K562 (cell line): ENCODE measurements around the gene ADGRD1. TPM values are rescaled to one million over a fixed set of nuclear protein-coding genes. Genes with fewer than 3 reads are reported as not detected.

ENCODE experiments used
- ATAC-seq: fragments of 200-7000 bp; cut with Tn5 transposase; 3 replicates; pipeline ENCODE4 v1.9.1; 2020; ENCODE audit warnings: moderate library complexity
- BruUV-seq: library from RNA; stranded (reverse); fragments of 400-500 nt; replicated peaks from 2 replicates; lab custom pipeline; 2021; lab: Mats Ljungman, UMichigan
- CTCF ChIA-PET: fragments of 300-600 bp; formaldehyde crosslinking; extraction: SDS; loops from one replicate; lab custom pipeline; 2021; ENCODE audit warnings: low intra/inter-chr PET ratio; lab: Yijun Ruan, JAX
- POLR2A ChIA-PET: fragments of 300-600, 350-650 bp; sonication (Branson Sonifier 250); formaldehyde crosslinking; extraction: SDS; loops from one replicate; lab custom pipeline; 2021; ENCODE audit warnings: antibody characterized with exemption, inconsistent platforms; lab: Yijun Ruan, JAX
- DNase-seq, 4 experiments: peaks; one replicate each; pipeline versions ENCODE4 v3.0.0 to v3.0.0-alpha.2; 2011 to 2018; ENCODE audit warnings: low spot score in 3 of 4, mixed read lengths in 3 of 4; ENCODE audit errors: extremely low read depth in 1 of 4
- FAIRE-seq: peaks from 2 replicates; lab custom pipeline; 2011; peaks lifted over from hg19 to GRCh38; lab: Jason Lieb, UNC
- H2AFZ ChIP-seq: 2 replicates; pipeline ENCODE4 v1.6.0; 2011; ENCODE audit warnings: low read depth, low read length, control low read depth, inconsistent platforms
- H3K27ac ChIP-seq: fragments of 200-600 bp; 3 replicates; pipeline ENCODE4 v1.8.0; 2011; ENCODE audit warnings: low read depth, mild to moderate bottlenecking, control low read depth, inconsistent platforms, low read length, moderate library complexity, mixed read lengths; ENCODE audit errors: extremely low read depth
- H3K27me3 ChIP-seq, 2 experiments: fragments of 300-600 bp in 1 of 2; 2 replicates in 1 of 2; 3 replicates in 1 of 2; pipeline versions ENCODE4 v1.6.0 to v1.8.0; 2011; ENCODE audit warnings: inconsistent platforms in 2 of 2, low read length in 2 of 2, mild to moderate bottlenecking in 1 of 2, mixed read lengths in 1 of 2, moderate library complexity in 1 of 2; ENCODE audit not compliant: control insufficient read depth in 2 of 2, insufficient read depth in 2 of 2
- H3K36me3 ChIP-seq: fragments of 300-600 bp; 3 replicates; pipeline ENCODE4 v1.8.0; 2011; ENCODE audit warnings: mild to moderate bottlenecking, low read length, inconsistent platforms; ENCODE audit not compliant: control insufficient read depth, insufficient read depth
- H3K4me1 ChIP-seq, 2 experiments: fragments of 200-600 bp in 1 of 2; replicated peaks in 1 of 2; 2 replicates in 1 of 2; 3 replicates in 1 of 2; pipeline versions ENCODE4 v1.5.1 to v1.8.0; 2011; ENCODE audit warnings: inconsistent platforms in 2 of 2, low read length in 2 of 2, mild to moderate bottlenecking in 1 of 2, mixed read lengths in 1 of 2, moderate library complexity in 1 of 2; ENCODE audit not compliant: control insufficient read depth in 2 of 2, insufficient read depth in 2 of 2
- H3K4me2 ChIP-seq: 2 replicates; pipeline ENCODE4 v1.6.1; 2011; ENCODE audit warnings: low read length, control low read depth, inconsistent platforms, mixed read lengths; ENCODE audit not compliant: insufficient read depth
- H3K4me3 ChIP-seq: fragments of 200-600 bp; sonication (generic), shearing (Covaris generic); 2 replicates; pipeline ENCODE4 v1.5.1; 2016; ENCODE audit warnings: control low read depth, inconsistent platforms
- H3K79me2 ChIP-seq: fragments of 200-600 bp; 3 replicates; pipeline ENCODE4 v1.8.0; 2011; ENCODE audit warnings: low read length, inconsistent platforms; ENCODE audit not compliant: control insufficient read depth, insufficient read depth
- H3K9ac ChIP-seq, 2 experiments: 2 replicates each; pipeline versions ENCODE4 v1.6.0 to v1.6.1; 2011; ENCODE audit warnings: low read depth in 2 of 2, low read length in 2 of 2, control low read depth in 1 of 2, inconsistent platforms in 1 of 2, mild to moderate bottlenecking in 1 of 2, mixed read lengths in 1 of 2; ENCODE audit not compliant: insufficient read depth in 1 of 2
- H3K9me1 ChIP-seq: one replicate; pipeline ENCODE4 v1.6.0; 2011; ENCODE audit warnings: inconsistent platforms, mild to moderate bottlenecking, low read length, moderate library complexity; ENCODE audit not compliant: control insufficient read depth, insufficient read depth
- H3K9me3 ChIP-seq: replicated peaks from 2 replicates; pipeline ENCODE4 v1.5.1; 2011; ENCODE audit warnings: low read depth, low read length, inconsistent platforms; ENCODE audit not compliant: control insufficient read depth, insufficient read depth
- H4K20me1 ChIP-seq: replicated peaks from 2 replicates; pipeline ENCODE4 v1.6.1; 2011; ENCODE audit warnings: low read length, inconsistent platforms, mixed read lengths; ENCODE audit not compliant: control insufficient read depth, insufficient read depth
- BCOR ChIP-seq: fragments of 450-650 bp; IDR thresholded peaks from 2 replicates; pipeline ENCODE4 v1.6.1; 2016
- CXXC5 ChIP-seq: fragments of 250-450 bp; sonication (Bioruptor Pico); IDR thresholded peaks from 2 replicates; pipeline ENCODE4 v1.8.0; 2022; ENCODE audit warnings: inconsistent platforms, mild to moderate bottlenecking, moderate library complexity
- ETS2 ChIP-seq: IDR thresholded peaks from 2 replicates; pipeline ENCODE4 v1.6.1; 2016; ENCODE audit warnings: borderline replicate concordance, missing genetic modification characterization, mild to moderate bottlenecking, moderate library complexity, missing compliant biosample characterization; ENCODE audit not compliant: poor library complexity, severe bottlenecking
- FOSL1 ChIP-seq: fragments of 200-800 bp; sonication (Bioruptor generic); conservative IDR thresholded peaks from 2 replicates; pipeline ENCODE4 v1.6.1; 2016; ENCODE audit warnings: missing genetic modification characterization, missing compliant biosample characterization
- FOXM1 ChIP-seq, 2 experiments: fragments of 450-650 bp in 1 of 2; sonication (generic) in 1 of 2; formaldehyde crosslinking in 1 of 2; IDR thresholded peaks; 2 replicates each; pipeline versions ENCODE4 v1.6.1 to v1.9.0; 2017 to 2022; ENCODE audit warnings: low read depth in 2 of 2, mild to moderate bottlenecking in 2 of 2, missing genetic modification reagents in 1 of 2, moderate library complexity in 1 of 2
- HNRNPL ChIP-seq: fragments of 200-400 bp; formaldehyde crosslinking; IDR thresholded peaks from 2 replicates; pipeline ENCODE4 v1.6.1; 2017; ENCODE audit warnings: low read depth, mild to moderate bottlenecking, low read length
- JUNB ChIP-seq: fragments of 450-650 bp; formaldehyde crosslinking; conservative IDR thresholded peaks from 2 replicates; pipeline ENCODE4 v1.4.0; 2020; ENCODE audit warnings: mild to moderate bottlenecking
- MEF2A ChIP-seq: IDR thresholded peaks from 2 replicates; pipeline ENCODE4 v1.6.1; 2011; ENCODE audit warnings: low read depth, mild to moderate bottlenecking, low read length, moderate library complexity; ENCODE audit not compliant: control insufficient read depth
- NCOA2 ChIP-seq, 2 experiments: fragments of 450-650 bp; IDR thresholded peaks; 2 replicates each; pipeline ENCODE4 v1.6.1; 2018; ENCODE audit warnings: mild to moderate bottlenecking in 2 of 2, moderate library complexity in 1 of 2; ENCODE audit not compliant: partially characterized antibody in 2 of 2
- PHF8 ChIP-seq: fragments of 200-600 bp; sonication (generic); IDR thresholded peaks from 2 replicates; pipeline ENCODE4 v1.6.1; 2012; ENCODE audit warnings: mixed run types, mild to moderate bottlenecking, inconsistent platforms, low read length, moderate library complexity, borderline replicate concordance
- ZFPM2 ChIP-seq: fragments of 250-450 bp; sonication (Bioruptor Pico); IDR thresholded peaks from 2 replicates; pipeline ENCODE4 v1.5.1; 2022; ENCODE audit warnings: mild to moderate bottlenecking
- ZNF140 ChIP-seq: fragments of 250-450 bp; sonication (Bioruptor Pico); IDR thresholded peaks from 2 replicates; pipeline ENCODE4 v1.8.0; 2021; ENCODE audit warnings: moderate library complexity, mild to moderate bottlenecking, inconsistent platforms
- ZNF217 ChIP-seq: sonication (generic); formaldehyde crosslinking; IDR thresholded peaks from 2 replicates; pipeline ENCODE4 v1.8.0; 2022; ENCODE audit warnings: mild to moderate bottlenecking, missing genetic modification reagents
- WGBS: fragments of 100-300 bp; shearing (Covaris generic); methylation state at CpG from one replicate; pipeline ENCODE4 v1.1.6; 2016; ENCODE audit warnings: low coverage, mixed read lengths; ENCODE audit not compliant: insufficient coverage; ENCODE audit errors: missing lambda C conversion rate; 5-methylcytosine and 5-hydroxymethylcytosine counted together
- in situ Hi-C: fragments of 300-500 bp; cut with MboI; formaldehyde crosslinking; loops from 4 replicates; pipeline ENCODE4 v1.15.0; 2018; ENCODE audit warnings: inconsistent platforms, mixed read lengths
- intact Hi-C: fragments of 100-400 bp; cut with micrococcal nuclease; formaldehyde crosslinking; loops from 2 replicates; pipeline ENCODE4 v1.14.2; 2022
- polyA plus RNA-seq, 8 experiments: library from polyadenylated mRNA; depleted of rRNA in 4 of 8; stranded (reverse) in 5 of 8; unstranded in 3 of 8; fragments of >200 nt; fragmentation: Nextera tagmentation in 2 of 8; fragmentation: Illumina TruSeq in 1 of 8; extraction: Ambion mirVana in 2 of 8; extraction: Trizol in 1 of 8; gene quantifications; 2 replicates each; pipeline versions ENCODE4 v1.2.1 to v1.2.3, GENCODE V29; 2011 to 2014; ENCODE audit warnings: inconsistent platforms in 1 of 8, missing spikeins in 1 of 8
- total RNA-seq, 7 experiments: library from RNA; depleted of rRNA in 6 of 7; stranded (reverse); fragments of >200 nt in 6 of 7; fragmentation: Illumina TruSeq in 2 of 7; extraction: Trizol in 2 of 7; gene quantifications; 2 replicates each; pipeline versions ENCODE4 v1.2.1 to v1.2.3, GENCODE V29; 2011 to 2021; ENCODE audit warnings: low replicate concordance in 1 of 7
- TF ChIP-seq, protein P1 (sequence below): IDR thresholded peaks from 2 replicates; pipeline ENCODE4 v1.6.1; 2011; ENCODE audit not compliant: insufficient read length; ENCODE audit errors: extremely low read depth
- TF ChIP-seq, protein P2 (sequence below): sonication (generic); formaldehyde crosslinking; IDR thresholded peaks from 2 replicates; pipeline ENCODE4 v1.8.1; 2023; ENCODE audit warnings: mild to moderate bottlenecking, missing genetic modification reagents

The ADGRD1 gene
- total and polyA plus RNA-seq, 9 of the 15 experiments (the other 6 are each of a cell fraction or from before 2014, with no cell fraction given) = 1.7 to 11.7 (median 3.3) TPM

DNA sequence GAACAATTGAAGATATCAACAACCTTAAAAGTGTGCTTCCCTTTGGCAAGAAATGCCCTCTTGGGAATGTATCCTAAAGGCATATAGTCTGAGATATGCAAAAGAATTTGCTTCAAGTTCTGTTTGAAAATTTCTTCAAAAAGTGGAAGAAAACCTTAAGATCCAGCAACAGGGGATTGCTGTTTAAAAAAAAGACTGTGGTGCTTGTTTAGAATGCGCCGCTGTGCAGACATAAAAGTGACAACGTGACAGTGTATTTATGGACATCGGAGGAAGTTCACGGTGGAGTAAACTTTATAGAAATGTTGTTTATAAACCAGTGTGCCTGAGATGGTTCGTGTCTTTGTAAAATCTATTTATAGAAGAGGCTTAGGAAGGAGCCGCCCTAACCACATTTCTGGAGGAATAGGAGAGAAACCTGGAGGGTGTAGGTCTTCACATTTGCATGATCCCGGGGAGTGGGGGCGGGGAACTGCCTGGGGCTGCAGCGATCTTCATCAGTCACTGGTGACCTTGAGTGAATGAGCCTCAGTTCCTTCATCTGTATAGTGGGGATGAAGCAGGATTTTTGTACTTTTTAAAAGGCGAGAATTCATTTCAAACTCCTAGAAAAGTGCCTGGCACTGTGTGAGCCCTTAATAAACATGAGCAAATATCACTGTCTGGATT is 27.5 kb downstream of the ADGRD1 start:
- Histone ChIP-seq H3K9me3 (no peaks in the 10 kb centered on the region), H3K4me2 (0 out of 2 replicates have a peak overlapping the region, but pooled peaks have one; percentile 15), H3K79me2 (no peaks in the 10 kb centered on the region), H3K9me1 (no peaks in the 10 kb centered on the region), H2AFZ (peak overlapping the region; percentile 35; the same call in 1 of the 2 replicates), H4K20me1 (no peaks in the 10 kb centered on the region), H3K4me3 (no peak overlapping the region), H3K9ac (no peak overlapping the region), H3K36me3 (no peaks in the 10 kb centered on the region), H3K27me3 (peaks cover 14 to 30% of the 10 kb centered on the region in 2 experiments; a peak in 4 of 5 replicates), H3K4me1 (peaks cover 12 to 19% of the 10 kb centered on the region in 2 experiments; a peak in 4 of 5 replicates), H3K27ac (no peak overlapping the region)
- ChIA-PET POLR2A (no interaction called here), CTCF (no interaction called here)
- ATAC-seq = no peak
- 14% methylated on average over 11 of the region's 11 CpGs for WGBS
- no peak for FAIRE-seq
- BruUV-seq = no TSS peak
- intact Hi-C loops (no loop called here), in situ Hi-C loops (no loop called here)
- DNase-seq = no peak
- no peak for TF ChIP-seq HNRNPL
- TF ChIP-seq, protein P1, sequence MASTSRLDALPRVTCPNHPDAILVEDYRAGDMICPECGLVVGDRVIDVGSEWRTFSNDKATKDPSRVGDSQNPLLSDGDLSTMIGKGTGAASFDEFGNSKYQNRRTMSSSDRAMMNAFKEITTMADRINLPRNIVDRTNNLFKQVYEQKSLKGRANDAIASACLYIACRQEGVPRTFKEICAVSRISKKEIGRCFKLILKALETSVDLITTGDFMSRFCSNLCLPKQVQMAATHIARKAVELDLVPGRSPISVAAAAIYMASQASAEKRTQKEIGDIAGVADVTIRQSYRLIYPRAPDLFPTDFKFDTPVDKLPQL = no peak
- TF ChIP-seq ETS2 (tag) = no peak
- TF ChIP-seq, protein P2, sequence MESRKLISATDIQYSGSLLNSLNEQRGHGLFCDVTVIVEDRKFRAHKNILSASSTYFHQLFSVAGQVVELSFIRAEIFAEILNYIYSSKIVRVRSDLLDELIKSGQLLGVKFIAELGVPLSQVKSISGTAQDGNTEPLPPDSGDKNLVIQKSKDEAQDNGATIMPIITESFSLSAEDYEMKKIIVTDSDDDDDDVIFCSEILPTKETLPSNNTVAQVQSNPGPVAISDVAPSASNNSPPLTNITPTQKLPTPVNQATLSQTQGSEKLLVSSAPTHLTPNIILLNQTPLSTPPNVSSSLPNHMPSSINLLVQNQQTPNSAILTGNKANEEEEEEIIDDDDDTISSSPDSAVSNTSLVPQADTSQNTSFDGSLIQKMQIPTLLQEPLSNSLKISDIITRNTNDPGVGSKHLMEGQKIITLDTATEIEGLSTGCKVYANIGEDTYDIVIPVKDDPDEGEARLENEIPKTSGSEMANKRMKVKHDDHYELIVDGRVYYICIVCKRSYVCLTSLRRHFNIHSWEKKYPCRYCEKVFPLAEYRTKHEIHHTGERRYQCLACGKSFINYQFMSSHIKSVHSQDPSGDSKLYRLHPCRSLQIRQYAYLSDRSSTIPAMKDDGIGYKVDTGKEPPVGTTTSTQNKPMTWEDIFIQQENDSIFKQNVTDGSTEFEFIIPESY (CRISPR knock-in tag) = no peak
- no peak for TF ChIP-seq FOSL1 (tag)
- no peak for TF ChIP-seq ZNF217 (CRISPR knock-in tag)
- peak; percentile 40; the same call in 1 of the 2 replicates for TF ChIP-seq MEF2A
- TF ChIP-seq FOXM1 (IDR thresholded peaks at IDR 0.05; ENCODE audit: low read depth) = no peak
- TF ChIP-seq FOXM1 (CRISPR knock-in tag; IDR thresholded peaks at IDR 0.05; ENCODE audit: low read depth) = no peak
- TF ChIP-seq NCOA2 (IDR thresholded peaks at IDR 0.05; ENCODE audit: partially characterized antibody in 2 of 2) = no peak
- TF ChIP-seq PHF8 = no peak
- TF ChIP-seq CXXC5 (CRISPR knock-in tag) = no peak
- TF ChIP-seq JUNB (CRISPR knock-in tag) = no peak
- TF ChIP-seq ZFPM2 (CRISPR knock-in tag) = no peak
- TF ChIP-seq ZNF140 = no peak
- TF ChIP-seq BCOR = peak; percentile 72; the same call in 1 of the 2 replicates
